ENCODE measurements around the gene PRUNE1.
A peak's percentile ranks its signal among the peaks of the same experiment; 100 is the strongest.

Gene PRUNE1

GRCh38 chr1:150987924-150988323, 20.3 kb upstream of the PRUNE1 start:
- TF ChIP-seq POLR2A (IDR thresholded peaks at IDR 0.05; ENCODE audit: low read depth, low read length), result no peak
- no peak for DNase-seq (ENCODE audit: insufficient read length, low spot score)
- FAIRE-seq, result no peak

GRCh38 chr1:150992626-150993025, 15.6 kb upstream of the PRUNE1 start:
- no peak for FAIRE-seq
- no peak for TF ChIP-seq POLR2A (IDR thresholded peaks at IDR 0.05; ENCODE audit: low read depth, low read length)
- DNase-seq (ENCODE audit: insufficient read length, low spot score), result no peak

- no peak for FAIRE-seq
- DNase-seq (ENCODE audit: insufficient read length, low spot score), result no peak
- TF ChIP-seq POLR2A (IDR thresholded peaks at IDR 0.05; ENCODE audit: low read depth, low read length), result no peak
Observed at GRCh38 chr1:150994248-150994647, 14.0 kb upstream of the PRUNE1 start.

GRCh38 chr1:150995460-150995859, 12.8 kb upstream of the PRUNE1 start:
- no peak for DNase-seq (ENCODE audit: insufficient read length, low spot score)
- FAIRE-seq, result no peak
- no peak for TF ChIP-seq POLR2A (IDR thresholded peaks at IDR 0.05; ENCODE audit: low read depth, low read length)

GRCh38 chr1:150995896-150996295, 12.4 kb upstream of the PRUNE1 start:
- no peak for FAIRE-seq
- DNase-seq (ENCODE audit: insufficient read length, low spot score), result no peak
- no peak for TF ChIP-seq POLR2A (IDR thresholded peaks at IDR 0.05; ENCODE audit: low read depth, low read length)

- no peak for DNase-seq (ENCODE audit: insufficient read length, low spot score)
- FAIRE-seq, result no peak
- no peak for TF ChIP-seq POLR2A (IDR thresholded peaks at IDR 0.05; ENCODE audit: low read depth, low read length)
Observed at GRCh38 chr1:150997126-150997872, 10.9 kb upstream of the PRUNE1 start.

- DNase-seq (ENCODE audit: insufficient read length, low spot score) (no peak), FAIRE-seq (no peak)
- no peak for TF ChIP-seq POLR2A (IDR thresholded peaks at IDR 0.05; ENCODE audit: low read depth, low read length)
Observed at GRCh38 chr1:150997949-150998348, 10.3 kb upstream of the PRUNE1 start.

GRCh38 chr1:150999051-150999674, 9.1 kb upstream of the PRUNE1 start:
- TF ChIP-seq POLR2A (IDR thresholded peaks at IDR 0.05; ENCODE audit: low read depth, low read length), result peak; percentile 32; the same call in 1 of the 2 replicates
- DNase-seq (ENCODE audit: insufficient read length, low spot score) (peak; percentile 84), FAIRE-seq (no peak)

GRCh38 chr1:150999926-151000325, 8.3 kb upstream of the PRUNE1 start:
- no peak for DNase-seq (ENCODE audit: insufficient read length, low spot score)
- no peak for TF ChIP-seq POLR2A (IDR thresholded peaks at IDR 0.05; ENCODE audit: low read depth, low read length)
- no peak for FAIRE-seq

- FAIRE-seq, result no peak
- no peak for DNase-seq (ENCODE audit: insufficient read length, low spot score)
- TF ChIP-seq POLR2A (IDR thresholded peaks at IDR 0.05; ENCODE audit: low read depth, low read length), result no peak
Observed at GRCh38 chr1:151000408-151000807, 7.8 kb upstream of the PRUNE1 start.

- no peak for DNase-seq (ENCODE audit: insufficient read length, low spot score)
- FAIRE-seq, result no peak
- TF ChIP-seq POLR2A (IDR thresholded peaks at IDR 0.05; ENCODE audit: low read depth, low read length), result no peak
Observed at GRCh38 chr1:151001602-151002001, 6.6 kb upstream of the PRUNE1 start.

GRCh38 chr1:151002051-151002450, 6.2 kb upstream of the PRUNE1 start:
- FAIRE-seq, result no peak

GRCh38 chr1:151002611-151003010, 5.6 kb upstream of the PRUNE1 start:
- no peak for FAIRE-seq
- no peak for TF ChIP-seq POLR2A (IDR thresholded peaks at IDR 0.05; ENCODE audit: low read depth, low read length)

More at GRCh38 chr1:151002051-151002450, 6.2 kb upstream of the PRUNE1 start:
- no peak for DNase-seq (ENCODE audit: insufficient read length, low spot score)
- TF ChIP-seq POLR2A (IDR thresholded peaks at IDR 0.05; ENCODE audit: low read depth, low read length), result no peak

GRCh38 chr1:151003180-151003579, 5.1 kb upstream of the PRUNE1 start:
- no peak for TF ChIP-seq POLR2A (IDR thresholded peaks at IDR 0.05; ENCODE audit: low read depth, low read length)
- DNase-seq (ENCODE audit: insufficient read length, low spot score) (no peak), FAIRE-seq (no peak)

More at GRCh38 chr1:151002611-151003010, 5.6 kb upstream of the PRUNE1 start:
- no peak for DNase-seq (ENCODE audit: insufficient read length, low spot score)

GRCh38 chr1:151005729-151006319, 2.4 kb upstream of the PRUNE1 start:
- DNase-seq (ENCODE audit: insufficient read length, low spot score) (no peak), FAIRE-seq (no peak)
- no peak for TF ChIP-seq POLR2A (IDR thresholded peaks at IDR 0.05; ENCODE audit: low read depth, low read length)
